Measurements from ENCODE around the gene MYO5A. TPM values are rescaled to one million over a fixed set of nuclear protein-coding genes. Genes with fewer than 3 reads are reported as not detected.

MYO5A gene
- total and polyA plus RNA-seq, 2 donors (not counting 1 experiment from before 2014, with no cell fraction given) = 32.9 to 41.9 TPM

- no peaks in the 10 kb centered on the region for H3K27me3 ChIP-seq (ENCODE audit: control insufficient read depth, insufficient read depth, low read length)
- H3K4me1 ChIP-seq (ENCODE audit: control insufficient read depth, extremely low read depth, insufficient read depth, low read length) = no peaks in the 10 kb centered on the region
- H3K4me3 ChIP-seq (replicated peaks in 1 of 4; ENCODE audit: control extremely low read depth in 1 of 4, insufficient read depth in 1 of 4, low read depth in 3 of 4, low read length in 4 of 4) = no peak overlapping the region
- H3K4me2 ChIP-seq (ENCODE audit: extremely low read depth, insufficient read depth, low read length) = no peak overlapping the region
- H4K20me1 ChIP-seq (ENCODE audit: control insufficient read depth, extremely low read depth, insufficient read depth, low read length) = no peaks in the 10 kb centered on the region
- H3K36me3 ChIP-seq (ENCODE audit: control insufficient read depth, insufficient read depth, low read length) = no peaks in the 10 kb centered on the region
- H3K27ac ChIP-seq (ENCODE audit: insufficient read depth, low read length) = no peak overlapping the region
- no peaks in the 10 kb centered on the region for H3K9me3 ChIP-seq (ENCODE audit: control insufficient read depth, insufficient read depth, low read depth, low read length)
- no peak overlapping the region for H3K9ac ChIP-seq (ENCODE audit: insufficient read depth, low read length)
- H2AFZ ChIP-seq (ENCODE audit: low read length) = no peak overlapping the region
- peak in 1 of 2 donors; percentile 73 for DNase-seq (ENCODE audit: low read depth in 2 of 2)
- no peak for TF ChIP-seq EZH2 (IDR thresholded peaks at IDR 0.05; ENCODE audit: low read length, missing control alignments)
- peaks cover 3% of the 10 kb centered on the region for H3K79me2 ChIP-seq (ENCODE audit: control insufficient read depth, insufficient read depth, low read length)
Observed at GRCh38 chr15:52441841-52442240, 86.8 kb downstream of the MYO5A start.

- Histone ChIP-seq H3K4me2 (ENCODE audit: extremely low read depth, insufficient read depth, low read length) (no peak overlapping the region), H3K27ac (ENCODE audit: insufficient read depth, low read length) (no peak overlapping the region), H3K79me2 (ENCODE audit: control insufficient read depth, insufficient read depth, low read length) (peaks cover 3% of the 10 kb centered on the region), H3K4me3 (replicated peaks in 1 of 4; ENCODE audit: control extremely low read depth in 1 of 4, insufficient read depth in 1 of 4, low read depth in 3 of 4, low read length in 4 of 4) (no peak overlapping the region), H3K9ac (ENCODE audit: insufficient read depth, low read length) (no peak overlapping the region), H3K4me1 (ENCODE audit: control insufficient read depth, extremely low read depth, insufficient read depth, low read length) (no peaks in the 10 kb centered on the region), H4K20me1 (ENCODE audit: control insufficient read depth, extremely low read depth, insufficient read depth, low read length) (no peaks in the 10 kb centered on the region), H3K36me3 (ENCODE audit: control insufficient read depth, insufficient read depth, low read length) (no peaks in the 10 kb centered on the region), H3K9me3 (ENCODE audit: control insufficient read depth, insufficient read depth, low read depth, low read length) (no peaks in the 10 kb centered on the region), H2AFZ (ENCODE audit: low read length) (no peak overlapping the region), H3K27me3 (ENCODE audit: control insufficient read depth, insufficient read depth, low read length) (no peaks in the 10 kb centered on the region)
- no peak for DNase-seq (ENCODE audit: low read depth in 2 of 2)
- TF ChIP-seq CTCF (conservative IDR thresholded peaks at IDR 0.05 in 1 of 2, IDR thresholded peaks at IDR 0.05 in 1 of 2; ENCODE audit: low read depth in 1 of 2, low read length in 2 of 2) (no peak), EZH2 (IDR thresholded peaks at IDR 0.05; ENCODE audit: low read length, missing control alignments) (no peak)
Observed at GRCh38 chr15:52440946-52441345, 87.7 kb downstream of the MYO5A start.

- DNase-seq (ENCODE audit: low read depth in 2 of 2) = peak in 1 of 2 donors; percentile 60
- Histone ChIP-seq H4K20me1 (ENCODE audit: control insufficient read depth, extremely low read depth, insufficient read depth, low read length) (no peaks in the 10 kb centered on the region), H3K9ac (ENCODE audit: insufficient read depth, low read length) (no peak overlapping the region), H3K4me2 (ENCODE audit: extremely low read depth, insufficient read depth, low read length) (no peak overlapping the region), H3K9me3 (ENCODE audit: control insufficient read depth, insufficient read depth, low read depth, low read length) (no peaks in the 10 kb centered on the region), H3K4me3 (replicated peaks in 1 of 4; ENCODE audit: control extremely low read depth in 1 of 4, insufficient read depth in 1 of 4, low read depth in 3 of 4, low read length in 4 of 4) (no peak overlapping the region), H2AFZ (ENCODE audit: low read length) (no peak overlapping the region), H3K79me2 (ENCODE audit: control insufficient read depth, insufficient read depth, low read length) (peaks cover 3% of the 10 kb centered on the region), H3K27me3 (ENCODE audit: control insufficient read depth, insufficient read depth, low read length) (no peaks in the 10 kb centered on the region), H3K27ac (ENCODE audit: insufficient read depth, low read length) (no peak overlapping the region), H3K36me3 (ENCODE audit: control insufficient read depth, insufficient read depth, low read length) (no peaks in the 10 kb centered on the region), H3K4me1 (ENCODE audit: control insufficient read depth, extremely low read depth, insufficient read depth, low read length) (no peaks in the 10 kb centered on the region)
- TF ChIP-seq CTCF (conservative IDR thresholded peaks at IDR 0.05 in 1 of 2, IDR thresholded peaks at IDR 0.05 in 1 of 2; ENCODE audit: low read depth in 1 of 2, low read length in 2 of 2) (no peak), EZH2 (IDR thresholded peaks at IDR 0.05; ENCODE audit: low read length, missing control alignments) (no peak)
Observed at GRCh38 chr15:52440414-52440813, 88.3 kb downstream of the MYO5A start.

Data from fibroblast of lung (primary cell).